ENCODE measurements around the gene TTC34. TPM values are rescaled to one million over a fixed set of nuclear protein-coding genes. Genes with fewer than 3 reads are reported as not detected.

TTC34 gene
- total and polyA plus RNA-seq, 4 donors = 0.10 to 1.6 (median 1.1) TPM

GRCh38 chr1:2821966-2822620 lies 20.6 kb upstream of the TTC34 start:
- peak in 4 of 6 donors; percentile 15 to 64 (median 43) for DNase-seq (ENCODE audit: low read depth in 4 of 6, low spot score in 6 of 6)
- Histone ChIP-seq H3K27me3 (ENCODE audit: control insufficient read depth, insufficient read depth, low read length) (no peaks in the 10 kb centered on the region), H3K4me1 (ENCODE audit: control insufficient read depth, insufficient read depth, low read length) (peaks cover 16% of the 10 kb centered on the region)

GRCh38 chr1:2821373-2821955 lies 20.0 kb upstream of the TTC34 start:
- no peaks in the 10 kb centered on the region for H3K36me3 ChIP-seq (ENCODE audit: control insufficient read depth, insufficient read depth, low read length)
- no peak for DNase-seq (ENCODE audit: low read depth in 4 of 6, low spot score in 6 of 6)
- H3K4me3 ChIP-seq (ENCODE audit: low read depth, low read length) = no peak overlapping the region
- no peak overlapping the region for H3K27ac ChIP-seq (ENCODE audit: low read depth, low read length)
- H3K27me3 ChIP-seq (ENCODE audit: control insufficient read depth, insufficient read depth, low read length) = no peaks in the 10 kb centered on the region
- H3K4me1 ChIP-seq (ENCODE audit: control insufficient read depth, insufficient read depth, low read length) = peaks cover 16% of the 10 kb centered on the region
- WGBS (ENCODE audit: insufficient coverage) = 82% methylated on average over 8 of the region's 17 CpGs
- no peaks in the 10 kb centered on the region for H3K9me3 ChIP-seq (ENCODE audit: control insufficient read depth, insufficient read depth, low read length)

More at GRCh38 chr1:2821966-2822620, 20.6 kb upstream of the TTC34 start:
- WGBS (ENCODE audit: insufficient coverage) = 28% methylated on average over 27 of the region's 29 CpGs
- Histone ChIP-seq H3K4me3 (ENCODE audit: low read depth, low read length) (no peak overlapping the region), H3K27ac (ENCODE audit: low read depth, low read length) (no peak overlapping the region), H3K36me3 (ENCODE audit: control insufficient read depth, insufficient read depth, low read length) (no peaks in the 10 kb centered on the region), H3K9me3 (ENCODE audit: control insufficient read depth, insufficient read depth, low read length) (no peaks in the 10 kb centered on the region)

- Histone ChIP-seq H3K9me3 (ENCODE audit: control insufficient read depth, insufficient read depth, low read length) (no peaks in the 10 kb centered on the region), H3K4me1 (ENCODE audit: control insufficient read depth, insufficient read depth, low read length) (peaks cover 16% of the 10 kb centered on the region), H3K27ac (ENCODE audit: low read depth, low read length) (no peak overlapping the region), H3K4me3 (ENCODE audit: low read depth, low read length) (no peak overlapping the region), H3K36me3 (ENCODE audit: control insufficient read depth, insufficient read depth, low read length) (no peaks in the 10 kb centered on the region), H3K27me3 (ENCODE audit: control insufficient read depth, insufficient read depth, low read length) (no peaks in the 10 kb centered on the region)
- DNase-seq (ENCODE audit: low read depth in 4 of 6, low spot score in 6 of 6) = no peak
- WGBS (ENCODE audit: insufficient coverage) = 75% methylated on average over 11 of the region's 11 CpGs
Measured at GRCh38 chr1:2820731-2821372, 19.4 kb upstream of the TTC34 start.

GRCh38 chr1:2819831-2820730 lies 18.6 kb upstream of the TTC34 start:
- no peak for DNase-seq (ENCODE audit: low read depth in 4 of 6, low spot score in 6 of 6)
- no peak overlapping the region for H3K27ac ChIP-seq (ENCODE audit: low read depth, low read length)
- H3K4me1 ChIP-seq (ENCODE audit: control insufficient read depth, insufficient read depth, low read length) = peaks cover 16% of the 10 kb centered on the region
- WGBS (ENCODE audit: insufficient coverage) = 92% methylated on average over 28 of the region's 31 CpGs
- no peaks in the 10 kb centered on the region for H3K27me3 ChIP-seq (ENCODE audit: control insufficient read depth, insufficient read depth, low read length)
- no peak overlapping the region for H3K4me3 ChIP-seq (ENCODE audit: low read depth, low read length)
- no peaks in the 10 kb centered on the region for H3K36me3 ChIP-seq (ENCODE audit: control insufficient read depth, insufficient read depth, low read length)
- no peaks in the 10 kb centered on the region for H3K9me3 ChIP-seq (ENCODE audit: control insufficient read depth, insufficient read depth, low read length)

- 89% methylated on average over 5 of the region's 5 CpGs for WGBS (ENCODE audit: insufficient coverage)
Measured at GRCh38 chr1:2819429-2819828, 17.9 kb upstream of the TTC34 start.

GRCh38 chr1:2817784-2818564 lies 16.5 kb upstream of the TTC34 start:
- Histone ChIP-seq H3K27me3 (ENCODE audit: control insufficient read depth, insufficient read depth, low read length) (no peaks in the 10 kb centered on the region), H3K4me1 (ENCODE audit: control insufficient read depth, insufficient read depth, low read length) (peaks cover 16% of the 10 kb centered on the region), H3K27ac (ENCODE audit: low read depth, low read length) (no peak overlapping the region), H3K36me3 (ENCODE audit: control insufficient read depth, insufficient read depth, low read length) (no peaks in the 10 kb centered on the region), H3K9me3 (ENCODE audit: control insufficient read depth, insufficient read depth, low read length) (no peaks in the 10 kb centered on the region), H3K4me3 (ENCODE audit: low read depth, low read length) (no peak overlapping the region)
- whole genome bisulfite sequencing (ENCODE audit: insufficient coverage) = 83% methylated on average over 11 of the region's 11 CpGs
- no peak for DNase-seq (ENCODE audit: low read depth in 4 of 6, low spot score in 6 of 6)

More at GRCh38 chr1:2819429-2819828, 17.9 kb upstream of the TTC34 start:
- peaks cover 16% of the 10 kb centered on the region for H3K4me1 ChIP-seq (ENCODE audit: control insufficient read depth, insufficient read depth, low read length)
- no peak for DNase-seq (ENCODE audit: low read depth in 4 of 6, low spot score in 6 of 6)
- H3K27ac ChIP-seq (ENCODE audit: low read depth, low read length) = no peak overlapping the region
- no peaks in the 10 kb centered on the region for H3K36me3 ChIP-seq (ENCODE audit: control insufficient read depth, insufficient read depth, low read length)
- H3K4me3 ChIP-seq (ENCODE audit: low read depth, low read length) = no peak overlapping the region
- no peaks in the 10 kb centered on the region for H3K9me3 ChIP-seq (ENCODE audit: control insufficient read depth, insufficient read depth, low read length)
- no peaks in the 10 kb centered on the region for H3K27me3 ChIP-seq (ENCODE audit: control insufficient read depth, insufficient read depth, low read length)

GRCh38 chr1:2816786-2817185 lies 15.3 kb upstream of the TTC34 start:
- Histone ChIP-seq H3K27ac (ENCODE audit: low read depth, low read length) (no peak overlapping the region), H3K9me3 (ENCODE audit: control insufficient read depth, insufficient read depth, low read length) (no peaks in the 10 kb centered on the region), H3K27me3 (ENCODE audit: control insufficient read depth, insufficient read depth, low read length) (no peaks in the 10 kb centered on the region), H3K4me1 (ENCODE audit: control insufficient read depth, insufficient read depth, low read length) (peaks cover 13% of the 10 kb centered on the region), H3K4me3 (ENCODE audit: low read depth, low read length) (no peak overlapping the region), H3K36me3 (ENCODE audit: control insufficient read depth, insufficient read depth, low read length) (no peaks in the 10 kb centered on the region)
- WGBS (ENCODE audit: insufficient coverage) = 83% methylated on average over 5 of the region's 15 CpGs
- DNase-seq (ENCODE audit: low read depth in 4 of 6, low spot score in 6 of 6) = no peak

GRCh38 chr1:2815551-2815950 lies 14.1 kb upstream of the TTC34 start:
- Histone ChIP-seq H3K27me3 (ENCODE audit: control insufficient read depth, insufficient read depth, low read length) (no peaks in the 10 kb centered on the region), H3K36me3 (ENCODE audit: control insufficient read depth, insufficient read depth, low read length) (no peaks in the 10 kb centered on the region), H3K27ac (ENCODE audit: low read depth, low read length) (no peak overlapping the region), H3K4me3 (ENCODE audit: low read depth, low read length) (no peak overlapping the region), H3K9me3 (ENCODE audit: control insufficient read depth, insufficient read depth, low read length) (no peaks in the 10 kb centered on the region), H3K4me1 (ENCODE audit: control insufficient read depth, insufficient read depth, low read length) (peaks cover 21% of the 10 kb centered on the region)
- no peak for DNase-seq (ENCODE audit: low read depth in 4 of 6, low spot score in 6 of 6)
- WGBS (ENCODE audit: insufficient coverage) = 72% methylated on average over 13 of the region's 15 CpGs

Measured in spinal cord (tissue), 10 donors.